ENCODE measurements around the gene CHST14.

Gene CHST14

DNA sequence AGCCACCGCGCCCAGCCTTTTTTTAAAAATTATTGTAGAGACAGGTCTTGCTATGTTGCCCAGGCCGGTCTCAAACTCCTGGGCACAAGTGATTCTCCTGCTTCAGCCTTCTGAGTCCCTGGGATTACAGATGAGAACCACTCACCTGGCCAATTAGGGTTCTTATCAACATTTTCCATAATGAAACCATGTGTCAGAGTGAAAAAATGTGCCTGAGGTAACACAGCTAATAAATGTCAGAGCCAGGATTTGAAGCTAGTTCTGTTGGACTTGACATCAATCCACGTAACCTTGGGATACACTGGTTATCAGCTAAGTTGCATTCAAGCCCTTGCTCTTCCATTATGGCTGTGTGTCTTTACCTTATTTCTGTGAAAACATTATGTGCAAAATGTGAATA lies 29.1 kb downstream of the CHST14 start:
- H3K27ac ChIP-seq = no peak overlapping the region
- TF ChIP-seq, protein P1, sequence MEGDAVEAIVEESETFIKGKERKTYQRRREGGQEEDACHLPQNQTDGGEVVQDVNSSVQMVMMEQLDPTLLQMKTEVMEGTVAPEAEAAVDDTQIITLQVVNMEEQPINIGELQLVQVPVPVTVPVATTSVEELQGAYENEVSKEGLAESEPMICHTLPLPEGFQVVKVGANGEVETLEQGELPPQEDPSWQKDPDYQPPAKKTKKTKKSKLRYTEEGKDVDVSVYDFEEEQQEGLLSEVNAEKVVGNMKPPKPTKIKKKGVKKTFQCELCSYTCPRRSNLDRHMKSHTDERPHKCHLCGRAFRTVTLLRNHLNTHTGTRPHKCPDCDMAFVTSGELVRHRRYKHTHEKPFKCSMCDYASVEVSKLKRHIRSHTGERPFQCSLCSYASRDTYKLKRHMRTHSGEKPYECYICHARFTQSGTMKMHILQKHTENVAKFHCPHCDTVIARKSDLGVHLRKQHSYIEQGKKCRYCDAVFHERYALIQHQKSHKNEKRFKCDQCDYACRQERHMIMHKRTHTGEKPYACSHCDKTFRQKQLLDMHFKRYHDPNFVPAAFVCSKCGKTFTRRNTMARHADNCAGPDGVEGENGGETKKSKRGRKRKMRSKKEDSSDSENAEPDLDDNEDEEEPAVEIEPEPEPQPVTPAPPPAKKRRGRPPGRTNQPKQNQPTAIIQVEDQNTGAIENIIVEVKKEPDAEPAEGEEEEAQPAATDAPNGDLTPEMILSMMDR (conservative IDR thresholded peaks at IDR 0.05) = no peak

GRCh38 chr15:40500568-40501330 lies 30.0 kb downstream of the CHST14 start:
- TF ChIP-seq, protein P1 (conservative IDR thresholded peaks at IDR 0.05) = no peak
- no peak overlapping the region for H3K27ac ChIP-seq

DNA sequence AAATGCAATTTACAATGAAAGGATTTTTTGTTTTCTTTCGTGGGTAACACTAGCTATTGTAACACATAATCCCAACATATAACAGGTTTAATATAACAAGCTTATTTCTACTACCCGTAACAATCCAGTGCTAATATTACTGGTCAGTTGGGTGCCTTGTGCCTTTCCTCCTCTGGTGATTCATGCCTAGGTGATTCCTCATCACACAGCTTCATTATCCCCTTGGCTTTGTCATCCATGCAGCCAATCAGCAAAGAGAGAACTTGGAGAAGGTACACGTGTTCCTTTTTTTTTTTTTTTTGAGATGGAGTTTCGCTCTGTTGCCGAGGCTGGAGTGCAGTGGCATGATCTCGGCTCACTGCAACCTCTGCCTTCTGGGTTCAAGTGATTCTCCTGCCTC lies 30.7 kb downstream of the CHST14 start:
- no peak overlapping the region for H3K27ac ChIP-seq
- TF ChIP-seq, protein P1 (conservative IDR thresholded peaks at IDR 0.05) = no peak

GRCh38 chr15:40506964-40507571 lies 36.3 kb downstream of the CHST14 start:
- peak overlapping the region; percentile 18; the same call in 1 of the 2 replicates for H3K27ac ChIP-seq
- TF ChIP-seq, protein P1 (conservative IDR thresholded peaks at IDR 0.05) = peak; percentile 86

GRCh38 chr15:40508216-40508615 lies 37.4 kb downstream of the CHST14 start:
- no peak overlapping the region for H3K27ac ChIP-seq
- TF ChIP-seq, protein P1 (conservative IDR thresholded peaks at IDR 0.05) = no peak

- H3K27ac ChIP-seq = no peak overlapping the region
- TF ChIP-seq, protein P1 (conservative IDR thresholded peaks at IDR 0.05) = no peak
Measured at GRCh38 chr15:40510201-40510600, 39.4 kb downstream of the CHST14 start.

DNA sequence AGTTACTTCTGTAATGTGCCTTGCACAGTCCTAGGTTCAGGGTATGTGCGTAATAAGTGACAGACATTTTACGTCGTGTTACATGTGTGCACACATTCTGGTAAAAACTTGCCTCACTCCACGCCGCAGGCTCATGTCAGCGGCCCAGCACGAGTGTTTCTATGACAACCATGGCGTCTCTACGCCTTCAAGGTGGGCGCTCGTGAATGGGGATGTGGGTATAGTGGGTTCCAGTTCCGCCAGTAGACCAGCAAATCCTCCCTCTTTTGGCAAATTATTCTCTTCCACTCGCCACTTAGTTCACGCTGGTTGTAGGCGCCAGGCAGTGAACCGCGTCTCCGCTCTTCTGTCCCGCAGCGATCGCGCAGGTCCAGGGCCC lies 40.3 kb downstream of the CHST14 start:
- H3K27ac ChIP-seq = peak overlapping the region; percentile 73
- TF ChIP-seq, protein P1 (conservative IDR thresholded peaks at IDR 0.05) = no peak
